ENCODE results near the gene PTPRN2. TPM values are rescaled to one million over a fixed set of nuclear protein-coding genes. Genes with fewer than 3 reads are reported as not detected.

Gene PTPRN2
- total and polyA plus RNA-seq, 2 of the 13 experiments (the other 11 are each of a cell fraction or from before 2014, with no cell fraction given) = 2.5 to 24.2 TPM

DNA sequence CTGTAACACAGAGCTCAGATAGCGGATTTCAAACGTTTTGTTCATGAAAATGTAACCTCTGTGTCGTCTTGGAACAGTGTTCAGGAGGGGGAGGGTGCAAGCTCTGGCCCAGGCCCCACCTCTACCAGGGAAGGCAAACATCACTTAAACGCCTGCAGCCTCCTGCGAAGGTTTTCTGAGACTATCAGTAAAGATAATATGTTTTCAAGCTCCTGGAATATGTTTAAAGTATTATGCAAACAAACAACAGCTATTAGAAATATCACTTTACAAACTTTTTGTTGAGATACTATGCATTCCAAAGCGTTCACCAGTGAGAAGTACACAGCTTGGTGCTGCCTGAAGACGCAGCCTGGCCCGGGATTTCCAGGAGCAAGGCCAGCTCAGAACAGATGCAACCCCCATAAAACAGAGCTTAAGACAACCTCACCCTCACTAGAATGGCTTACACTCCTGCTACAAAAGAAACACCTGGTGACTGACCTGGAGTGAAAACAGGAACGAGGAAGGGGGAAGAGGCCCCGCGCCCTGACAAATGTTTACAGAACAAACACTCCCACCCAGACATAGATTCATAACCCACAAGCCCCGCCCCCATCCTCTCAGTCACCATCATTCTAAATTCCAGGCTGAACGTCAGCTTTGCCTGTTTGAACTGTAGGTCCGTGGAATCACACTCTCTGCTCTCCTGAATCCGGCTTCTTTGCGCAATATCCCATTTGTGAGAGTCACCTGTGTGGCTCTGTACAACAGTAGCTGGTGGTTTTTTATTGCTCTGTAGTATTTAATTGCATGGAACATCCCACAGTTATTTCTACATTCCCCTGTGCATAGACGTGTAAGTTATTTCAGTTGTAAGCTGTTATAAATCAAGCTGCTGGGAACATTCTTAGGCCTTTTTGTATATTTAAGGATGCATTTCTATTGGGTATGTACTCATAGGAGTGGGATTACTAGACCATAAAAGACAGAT lies 155.0 kb downstream of the PTPRN2 start (continued):
- peak; percentile 52; the same call in 1 of the 2 replicates for TF ChIP-seq GFI1 (CRISPR knock-in tag; IDR thresholded peaks at IDR 0.05; ENCODE audit: borderline replicate concordance)
- TF ChIP-seq DPF2 (CRISPR knock-in tag; IDR thresholded peaks at IDR 0.05; ENCODE audit: borderline replicate concordance, low read depth) = peak; percentile 58; the same call in 1 of the 2 replicates
- TF ChIP-seq, protein P1, sequence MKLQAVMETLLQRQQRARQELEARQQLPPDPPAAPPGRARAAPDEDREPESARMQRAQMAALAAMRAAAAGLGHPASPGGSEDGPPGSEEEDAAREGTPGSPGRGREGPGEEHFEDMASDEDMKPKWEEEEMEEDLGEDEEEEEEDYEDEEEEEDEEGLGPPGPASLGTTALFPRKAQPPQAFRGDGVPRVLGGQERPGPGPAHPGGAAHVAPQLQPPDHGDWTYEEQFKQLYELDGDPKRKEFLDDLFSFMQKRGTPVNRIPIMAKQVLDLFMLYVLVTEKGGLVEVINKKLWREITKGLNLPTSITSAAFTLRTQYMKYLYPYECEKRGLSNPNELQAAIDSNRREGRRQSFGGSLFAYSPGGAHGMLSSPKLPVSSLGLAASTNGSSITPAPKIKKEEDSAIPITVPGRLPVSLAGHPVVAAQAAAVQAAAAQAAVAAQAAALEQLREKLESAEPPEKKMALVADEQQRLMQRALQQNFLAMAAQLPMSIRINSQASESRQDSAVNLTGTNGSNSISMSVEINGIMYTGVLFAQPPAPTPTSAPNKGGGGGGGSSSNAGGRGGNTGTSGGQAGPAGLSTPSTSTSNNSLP (IDR thresholded peaks at IDR 0.05; ENCODE audit: low read depth, low read length) = peak; percentile 60
- TF ChIP-seq, protein P2, sequence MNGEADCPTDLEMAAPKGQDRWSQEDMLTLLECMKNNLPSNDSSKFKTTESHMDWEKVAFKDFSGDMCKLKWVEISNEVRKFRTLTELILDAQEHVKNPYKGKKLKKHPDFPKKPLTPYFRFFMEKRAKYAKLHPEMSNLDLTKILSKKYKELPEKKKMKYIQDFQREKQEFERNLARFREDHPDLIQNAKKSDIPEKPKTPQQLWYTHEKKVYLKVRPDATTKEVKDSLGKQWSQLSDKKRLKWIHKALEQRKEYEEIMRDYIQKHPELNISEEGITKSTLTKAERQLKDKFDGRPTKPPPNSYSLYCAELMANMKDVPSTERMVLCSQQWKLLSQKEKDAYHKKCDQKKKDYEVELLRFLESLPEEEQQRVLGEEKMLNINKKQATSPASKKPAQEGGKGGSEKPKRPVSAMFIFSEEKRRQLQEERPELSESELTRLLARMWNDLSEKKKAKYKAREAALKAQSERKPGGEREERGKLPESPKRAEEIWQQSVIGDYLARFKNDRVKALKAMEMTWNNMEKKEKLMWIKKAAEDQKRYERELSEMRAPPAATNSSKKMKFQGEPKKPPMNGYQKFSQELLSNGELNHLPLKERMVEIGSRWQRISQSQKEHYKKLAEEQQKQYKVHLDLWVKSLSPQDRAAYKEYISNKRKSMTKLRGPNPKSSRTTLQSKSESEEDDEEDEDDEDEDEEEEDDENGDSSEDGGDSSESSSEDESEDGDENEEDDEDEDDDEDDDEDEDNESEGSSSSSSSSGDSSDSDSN (CRISPR knock-in tag; IDR thresholded peaks at IDR 0.05) = no peak
- peak; percentile 53; the same call in 1 of the 2 replicates for TF ChIP-seq RARA (CRISPR knock-in tag; IDR thresholded peaks at IDR 0.05)
- TF ChIP-seq, protein P3, sequence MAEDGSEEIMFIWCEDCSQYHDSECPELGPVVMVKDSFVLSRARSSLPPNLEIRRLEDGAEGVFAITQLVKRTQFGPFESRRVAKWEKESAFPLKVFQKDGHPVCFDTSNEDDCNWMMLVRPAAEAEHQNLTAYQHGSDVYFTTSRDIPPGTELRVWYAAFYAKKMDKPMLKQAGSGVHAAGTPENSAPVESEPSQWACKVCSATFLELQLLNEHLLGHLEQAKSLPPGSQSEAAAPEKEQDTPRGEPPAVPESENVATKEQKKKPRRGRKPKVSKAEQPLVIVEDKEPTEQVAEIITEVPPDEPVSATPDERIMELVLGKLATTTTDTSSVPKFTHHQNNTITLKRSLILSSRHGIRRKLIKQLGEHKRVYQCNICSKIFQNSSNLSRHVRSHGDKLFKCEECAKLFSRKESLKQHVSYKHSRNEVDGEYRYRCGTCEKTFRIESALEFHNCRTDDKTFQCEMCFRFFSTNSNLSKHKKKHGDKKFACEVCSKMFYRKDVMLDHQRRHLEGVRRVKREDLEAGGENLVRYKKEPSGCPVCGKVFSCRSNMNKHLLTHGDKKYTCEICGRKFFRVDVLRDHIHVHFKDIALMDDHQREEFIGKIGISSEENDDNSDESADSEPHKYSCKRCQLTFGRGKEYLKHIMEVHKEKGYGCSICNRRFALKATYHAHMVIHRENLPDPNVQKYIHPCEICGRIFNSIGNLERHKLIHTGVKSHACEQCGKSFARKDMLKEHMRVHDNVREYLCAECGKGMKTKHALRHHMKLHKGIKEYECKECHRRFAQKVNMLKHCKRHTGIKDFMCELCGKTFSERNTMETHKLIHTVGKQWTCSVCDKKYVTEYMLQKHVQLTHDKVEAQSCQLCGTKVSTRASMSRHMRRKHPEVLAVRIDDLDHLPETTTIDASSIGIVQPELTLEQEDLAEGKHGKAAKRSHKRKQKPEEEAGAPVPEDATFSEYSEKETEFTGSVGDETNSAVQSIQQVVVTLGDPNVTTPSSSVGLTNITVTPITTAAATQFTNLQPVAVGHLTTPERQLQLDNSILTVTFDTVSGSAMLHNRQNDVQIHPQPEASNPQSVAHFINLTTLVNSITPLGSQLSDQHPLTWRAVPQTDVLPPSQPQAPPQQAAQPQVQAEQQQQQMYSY (CRISPR knock-in tag; IDR thresholded peaks at IDR 0.05) = peak; percentile 79
- TF ChIP-seq ZFP82 (CRISPR knock-in tag; IDR thresholded peaks at IDR 0.05; ENCODE audit: borderline replicate concordance) = no peak
- no peak for TF ChIP-seq ZNF207 (IDR thresholded peaks at IDR 0.05; ENCODE audit: borderline replicate concordance)
- TF ChIP-seq SAFB2 (CRISPR knock-in tag; IDR thresholded peaks at IDR 0.05; ENCODE audit: borderline replicate concordance, low read depth) = no peak
- TF ChIP-seq SALL2 (CRISPR knock-in tag; IDR thresholded peaks at IDR 0.05) = no peak
- TF ChIP-seq ASH2L (IDR thresholded peaks at IDR 0.05; ENCODE audit: insufficient read length, low read depth, low read length) = peak; percentile 30
- TF ChIP-seq, protein P4, sequence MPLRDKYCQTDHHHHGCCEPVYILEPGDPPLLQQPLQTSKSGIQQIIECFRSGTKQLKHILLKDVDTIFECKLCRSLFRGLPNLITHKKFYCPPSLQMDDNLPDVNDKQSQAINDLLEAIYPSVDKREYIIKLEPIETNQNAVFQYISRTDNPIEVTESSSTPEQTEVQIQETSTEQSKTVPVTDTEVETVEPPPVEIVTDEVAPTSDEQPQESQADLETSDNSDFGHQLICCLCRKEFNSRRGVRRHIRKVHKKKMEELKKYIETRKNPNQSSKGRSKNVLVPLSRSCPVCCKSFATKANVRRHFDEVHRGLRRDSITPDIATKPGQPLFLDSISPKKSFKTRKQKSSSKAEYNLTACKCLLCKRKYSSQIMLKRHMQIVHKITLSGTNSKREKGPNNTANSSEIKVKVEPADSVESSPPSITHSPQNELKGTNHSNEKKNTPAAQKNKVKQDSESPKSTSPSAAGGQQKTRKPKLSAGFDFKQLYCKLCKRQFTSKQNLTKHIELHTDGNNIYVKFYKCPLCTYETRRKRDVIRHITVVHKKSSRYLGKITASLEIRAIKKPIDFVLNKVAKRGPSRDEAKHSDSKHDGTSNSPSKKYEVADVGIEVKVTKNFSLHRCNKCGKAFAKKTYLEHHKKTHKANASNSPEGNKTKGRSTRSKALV (CRISPR knock-in tag; IDR thresholded peaks at IDR 0.05) = no peak
- no peak for TF ChIP-seq PAF1 (CRISPR knock-in tag; IDR thresholded peaks at IDR 0.05)
- TF ChIP-seq, protein P5, sequence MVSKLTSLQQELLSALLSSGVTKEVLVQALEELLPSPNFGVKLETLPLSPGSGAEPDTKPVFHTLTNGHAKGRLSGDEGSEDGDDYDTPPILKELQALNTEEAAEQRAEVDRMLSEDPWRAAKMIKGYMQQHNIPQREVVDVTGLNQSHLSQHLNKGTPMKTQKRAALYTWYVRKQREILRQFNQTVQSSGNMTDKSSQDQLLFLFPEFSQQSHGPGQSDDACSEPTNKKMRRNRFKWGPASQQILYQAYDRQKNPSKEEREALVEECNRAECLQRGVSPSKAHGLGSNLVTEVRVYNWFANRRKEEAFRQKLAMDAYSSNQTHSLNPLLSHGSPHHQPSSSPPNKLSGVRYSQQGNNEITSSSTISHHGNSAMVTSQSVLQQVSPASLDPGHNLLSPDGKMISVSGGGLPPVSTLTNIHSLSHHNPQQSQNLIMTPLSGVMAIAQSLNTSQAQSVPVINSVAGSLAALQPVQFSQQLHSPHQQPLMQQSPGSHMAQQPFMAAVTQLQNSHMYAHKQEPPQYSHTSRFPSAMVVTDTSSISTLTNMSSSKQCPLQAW (CRISPR knock-in tag; IDR thresholded peaks at IDR 0.05) = peak; percentile 79
- TF ChIP-seq TP53 (CRISPR knock-in tag; conservative IDR thresholded peaks at IDR 0.05) = 0 out of 2 replicates have a peak, but pooled peaks have one; percentile 30
